K562 (cell line): ENCODE measurements around the gene SIRT4. TPM values are rescaled to one million over a fixed set of nuclear protein-coding genes. Genes with fewer than 3 reads are reported as not detected.

Source experiments
- ATAC-seq: fragments of 200-7000 bp; cut with Tn5 transposase; 3 replicates; pipeline ENCODE4 v1.9.1; 2020; ENCODE audit warnings: moderate library complexity
- BruUV-seq: library from RNA; stranded (reverse); fragments of 400-500 nt; replicated peaks from 2 replicates; lab custom pipeline; 2021; lab: Mats Ljungman, UMichigan
- CTCF ChIA-PET: fragments of 300-600 bp; formaldehyde crosslinking; extraction: SDS; loops from one replicate; lab custom pipeline; 2021; ENCODE audit warnings: low intra/inter-chr PET ratio; lab: Yijun Ruan, JAX
- POLR2A ChIA-PET: fragments of 300-600, 350-650 bp; sonication (Branson Sonifier 250); formaldehyde crosslinking; extraction: SDS; loops from one replicate; lab custom pipeline; 2021; ENCODE audit warnings: antibody characterized with exemption, inconsistent platforms; lab: Yijun Ruan, JAX
- DNase-seq, 4 experiments: peaks; one replicate each; pipeline versions ENCODE4 v3.0.0 to v3.0.0-alpha.2; 2011 to 2018; ENCODE audit warnings: low spot score in 3 of 4, mixed read lengths in 3 of 4; ENCODE audit errors: extremely low read depth in 1 of 4
- FAIRE-seq: peaks from 2 replicates; lab custom pipeline; 2011; peaks lifted over from hg19 to GRCh38; lab: Jason Lieb, UNC
- H2AFZ ChIP-seq: 2 replicates; pipeline ENCODE4 v1.6.0; 2011; ENCODE audit warnings: low read depth, low read length, control low read depth, inconsistent platforms
- H3K27ac ChIP-seq: fragments of 200-600 bp; 3 replicates; pipeline ENCODE4 v1.8.0; 2011; ENCODE audit warnings: low read depth, mild to moderate bottlenecking, control low read depth, inconsistent platforms, low read length, moderate library complexity, mixed read lengths; ENCODE audit errors: extremely low read depth
- H3K27me3 ChIP-seq, 2 experiments: fragments of 300-600 bp in 1 of 2; 2 replicates in 1 of 2; 3 replicates in 1 of 2; pipeline versions ENCODE4 v1.6.0 to v1.8.0; 2011; ENCODE audit warnings: inconsistent platforms in 2 of 2, low read length in 2 of 2, mild to moderate bottlenecking in 1 of 2, mixed read lengths in 1 of 2, moderate library complexity in 1 of 2; ENCODE audit not compliant: control insufficient read depth in 2 of 2, insufficient read depth in 2 of 2
- H3K36me3 ChIP-seq: fragments of 300-600 bp; 3 replicates; pipeline ENCODE4 v1.8.0; 2011; ENCODE audit warnings: mild to moderate bottlenecking, low read length, inconsistent platforms; ENCODE audit not compliant: control insufficient read depth, insufficient read depth
- H3K4me1 ChIP-seq, 2 experiments: fragments of 200-600 bp in 1 of 2; replicated peaks in 1 of 2; 2 replicates in 1 of 2; 3 replicates in 1 of 2; pipeline versions ENCODE4 v1.5.1 to v1.8.0; 2011; ENCODE audit warnings: inconsistent platforms in 2 of 2, low read length in 2 of 2, mild to moderate bottlenecking in 1 of 2, mixed read lengths in 1 of 2, moderate library complexity in 1 of 2; ENCODE audit not compliant: control insufficient read depth in 2 of 2, insufficient read depth in 2 of 2
- H3K4me2 ChIP-seq: 2 replicates; pipeline ENCODE4 v1.6.1; 2011; ENCODE audit warnings: low read length, control low read depth, inconsistent platforms, mixed read lengths; ENCODE audit not compliant: insufficient read depth
- H3K4me3 ChIP-seq: fragments of 200-600 bp; sonication (generic), shearing (Covaris generic); 2 replicates; pipeline ENCODE4 v1.5.1; 2016; ENCODE audit warnings: control low read depth, inconsistent platforms
- H3K79me2 ChIP-seq: fragments of 200-600 bp; 3 replicates; pipeline ENCODE4 v1.8.0; 2011; ENCODE audit warnings: low read length, inconsistent platforms; ENCODE audit not compliant: control insufficient read depth, insufficient read depth
- H3K9ac ChIP-seq, 2 experiments: 2 replicates each; pipeline versions ENCODE4 v1.6.0 to v1.6.1; 2011; ENCODE audit warnings: low read depth in 2 of 2, low read length in 2 of 2, control low read depth in 1 of 2, inconsistent platforms in 1 of 2, mild to moderate bottlenecking in 1 of 2, mixed read lengths in 1 of 2; ENCODE audit not compliant: insufficient read depth in 1 of 2
- H3K9me1 ChIP-seq: one replicate; pipeline ENCODE4 v1.6.0; 2011; ENCODE audit warnings: inconsistent platforms, mild to moderate bottlenecking, low read length, moderate library complexity; ENCODE audit not compliant: control insufficient read depth, insufficient read depth
- H3K9me3 ChIP-seq: replicated peaks from 2 replicates; pipeline ENCODE4 v1.5.1; 2011; ENCODE audit warnings: low read depth, low read length, inconsistent platforms; ENCODE audit not compliant: control insufficient read depth, insufficient read depth
- H4K20me1 ChIP-seq: replicated peaks from 2 replicates; pipeline ENCODE4 v1.6.1; 2011; ENCODE audit warnings: low read length, inconsistent platforms, mixed read lengths; ENCODE audit not compliant: control insufficient read depth, insufficient read depth
- AFF4 ChIP-seq: sonication (generic); formaldehyde crosslinking; IDR thresholded peaks from 2 replicates; pipeline ENCODE4 v1.8.0; 2023; ENCODE audit warnings: mild to moderate bottlenecking, missing genetic modification reagents
- CCNT2 ChIP-seq: IDR thresholded peaks from 2 replicates; pipeline ENCODE4 v1.6.1; 2011; ENCODE audit warnings: borderline replicate concordance, low read depth, mild to moderate bottlenecking, moderate library complexity, mixed read lengths, low read length; ENCODE audit not compliant: insufficient read length; ENCODE audit errors: extremely low read depth
- CTBP1 ChIP-seq: fragments of 450-650 bp; IDR thresholded peaks from 2 replicates; pipeline ENCODE4 v1.6.1; 2016; ENCODE audit warnings: borderline replicate concordance
- CTCFL ChIP-seq: IDR thresholded peaks from 2 replicates; pipeline ENCODE4 v1.6.1; 2011; ENCODE audit warnings: borderline replicate concordance, low read depth, mild to moderate bottlenecking, moderate library complexity, low read length; ENCODE audit not compliant: insufficient read depth, poor library complexity, severe bottlenecking
- HNRNPH1 ChIP-seq: fragments of 200-400 bp; formaldehyde crosslinking; optimal IDR thresholded peaks from 2 replicates; pipeline ENCODE3; 2017; ENCODE audit warnings: low read depth, mild to moderate bottlenecking, low read length, moderate library complexity
- KLF6 ChIP-seq: fragments of 250-450 bp; sonication (Bioruptor Pico); IDR thresholded peaks from 2 replicates; pipeline ENCODE4 v1.4.0; 2020; ENCODE audit warnings: mild to moderate bottlenecking, moderate library complexity, borderline replicate concordance
- MAFK ChIP-seq: IDR thresholded peaks from 2 replicates; pipeline ENCODE4 v1.6.1; 2011; ENCODE audit warnings: low read length, improper control_type of control experiment
- MXI1 ChIP-seq: IDR thresholded peaks from 2 replicates; pipeline ENCODE4 v1.6.1; 2011; ENCODE audit warnings: low read depth, mild to moderate bottlenecking, improper control_type of control experiment, low read length
- NFIX ChIP-seq: fragments of 250-450 bp; sonication (Bioruptor Pico); IDR thresholded peaks from 2 replicates; pipeline ENCODE4 v1.4.0; 2020; ENCODE audit warnings: low read depth, mild to moderate bottlenecking, moderate library complexity
- NR3C1 ChIP-seq: sonication (generic); formaldehyde crosslinking; IDR thresholded peaks from 2 replicates; pipeline ENCODE4 v1.8.1; 2022; ENCODE audit warnings: missing genetic modification reagents
- RBM17 ChIP-seq: fragments of 200-400 bp; formaldehyde crosslinking; IDR thresholded peaks from 2 replicates; pipeline ENCODE4 v1.6.1; 2017; ENCODE audit warnings: low read depth, mild to moderate bottlenecking, low read length, borderline replicate concordance
- RCOR1 ChIP-seq, 2 experiments: IDR thresholded peaks; 2 replicates each; pipeline ENCODE4 v1.6.1; 2012; ENCODE audit warnings: low read depth in 2 of 2, low read length in 2 of 2, borderline replicate concordance in 1 of 2, improper control_type of control experiment in 1 of 2
- ZBTB43 ChIP-seq: sonication (generic); formaldehyde crosslinking; IDR thresholded peaks from 2 replicates; pipeline ENCODE4 v1.8.0; 2023; ENCODE audit warnings: mild to moderate bottlenecking, missing genetic modification reagents
- ZNF184 ChIP-seq: sonication (generic); formaldehyde crosslinking; IDR thresholded peaks from 2 replicates; pipeline ENCODE4 v1.5.0; 2020; ENCODE audit warnings: missing genetic modification reagents
- ZNF23 ChIP-seq: fragments of 250-450 bp; sonication (Bioruptor Pico); IDR thresholded peaks from 2 replicates; pipeline ENCODE4 v1.4.0; 2020; ENCODE audit warnings: mild to moderate bottlenecking
- ZNF830 ChIP-seq: fragments of 250-450 bp; sonication (Bioruptor Pico); IDR thresholded peaks from 2 replicates; pipeline ENCODE4 v1.5.0; 2021; ENCODE audit warnings: mild to moderate bottlenecking
- WGBS: fragments of 100-300 bp; shearing (Covaris generic); methylation state at CpG from one replicate; pipeline ENCODE4 v1.1.6; 2016; ENCODE audit warnings: low coverage, mixed read lengths; ENCODE audit not compliant: insufficient coverage; ENCODE audit errors: missing lambda C conversion rate; 5-methylcytosine and 5-hydroxymethylcytosine counted together
- in situ Hi-C: fragments of 300-500 bp; cut with MboI; formaldehyde crosslinking; loops from 4 replicates; pipeline ENCODE4 v1.15.0; 2018; ENCODE audit warnings: inconsistent platforms, mixed read lengths
- intact Hi-C: fragments of 100-400 bp; cut with micrococcal nuclease; formaldehyde crosslinking; loops from 2 replicates; pipeline ENCODE4 v1.14.2; 2022
- polyA plus RNA-seq, 8 experiments: library from polyadenylated mRNA; depleted of rRNA in 4 of 8; stranded (reverse) in 5 of 8; unstranded in 3 of 8; fragments of >200 nt; fragmentation: Nextera tagmentation in 2 of 8; fragmentation: Illumina TruSeq in 1 of 8; extraction: Ambion mirVana in 2 of 8; extraction: Trizol in 1 of 8; gene quantifications; 2 replicates each; pipeline versions ENCODE4 v1.2.1 to v1.2.3, GENCODE V29; 2011 to 2014; ENCODE audit warnings: inconsistent platforms in 1 of 8, missing spikeins in 1 of 8
- total RNA-seq, 7 experiments: library from RNA; depleted of rRNA in 6 of 7; stranded (reverse); fragments of >200 nt in 6 of 7; fragmentation: Illumina TruSeq in 2 of 7; extraction: Trizol in 2 of 7; gene quantifications; 2 replicates each; pipeline versions ENCODE4 v1.2.1 to v1.2.3, GENCODE V29; 2011 to 2021; ENCODE audit warnings: low replicate concordance in 1 of 7

SIRT4 gene
- total and polyA plus RNA-seq, 9 of the 15 experiments (the other 6 are each of a cell fraction or from before 2014, with no cell fraction given): 0.86 to 5.2 (median 2.4) TPM

GRCh38 chr12:120314220-120314619 lies 12.1 kb downstream of the SIRT4 start:
- ChIA-PET CTCF (no interaction called here), POLR2A (interaction anchor here (0.5 to 14.1 kb wide), 5 partner anchors 12 to 206 kb away, joined by 3 to 183 read pairs (median 3); partner anchors contain the start of genes RNU4-1, RNU4-2 and SIRT4)
- H2AFZ ChIP-seq: no peak overlapping the region
- TSS peak; percentile 18 for BruUV-seq
- FAIRE-seq: peak; percentile 88
- no peak overlapping the region for H3K9ac ChIP-seq
- H3K4me2 ChIP-seq: no peak overlapping the region
- peaks cover 3 to 10% of the 10 kb centered on the region in 2 experiments; a peak in 4 of 5 replicates for H3K4me1 ChIP-seq
- 20% methylated on average over 5 of the region's 5 CpGs for WGBS
- H3K79me2 ChIP-seq: 0 out of 3 replicates have a peak, but pooled peaks cover 6% of the 10 kb centered on the region
- H3K27me3 ChIP-seq: no peaks in the 10 kb centered on the region
- H3K4me3 ChIP-seq: no peak overlapping the region
- no peak overlapping the region for H3K27ac ChIP-seq
- no peaks in the 10 kb centered on the region for H3K36me3 ChIP-seq
- in situ Hi-C loops (no loop called here), intact Hi-C loops (no loop called here)
- peak; percentile 29 to 51 (median 41) for DNase-seq
- no peak for ATAC-seq
- no peaks in the 10 kb centered on the region for H3K9me1 ChIP-seq
- H4K20me1 ChIP-seq: no peaks in the 10 kb centered on the region
- no peaks in the 10 kb centered on the region for H3K9me3 ChIP-seq
- TF ChIP-seq CTBP1 (no peak), ZBTB43 (no peak), ZNF23 (CRISPR knock-in tag) (no peak), MXI1 (no peak), ZNF830 (CRISPR knock-in tag) (no peak), RCOR1 (IDR thresholded peaks at IDR 0.05; ENCODE audit: borderline replicate concordance in 1 of 2, low read depth in 2 of 2, low read length in 2 of 2) (peak in 1 of 2 experiments; percentile 33; a peak in 1 of 4 replicates), CCNT2 (no peak), NFIX (CRISPR knock-in tag) (no peak), MAFK (no peak), NR3C1 (no peak), CTCFL (peak; percentile 80), RBM17 (no peak), AFF4 (CRISPR knock-in tag) (no peak), ZNF184 (CRISPR knock-in tag) (no peak), HNRNPH1 (no peak), KLF6 (CRISPR knock-in tag) (no peak)
